H1 (cell line): ENCODE data around the gene FERMT2. TPM values are rescaled to one million over a fixed set of nuclear protein-coding genes. Genes with fewer than 3 reads are reported as not detected.

Experiments
- CTCF ChIA-PET: fragments of 300-600 bp; sonication (Branson Sonifier 250); formaldehyde crosslinking; loops from one replicate; lab custom pipeline; 2021; ENCODE audit not compliant: partially characterized antibody; lab: Charles Lee
- POLR2A ChIA-PET: fragments of 300-600 bp; sonication (Branson Sonifier 250); formaldehyde crosslinking; loops from one replicate; lab custom pipeline; 2021; ENCODE audit warnings: inconsistent platforms; ENCODE audit not compliant: partially characterized antibody; lab: Charles Lee
- DNase-seq, 2 experiments: peaks; one replicate each; pipeline versions ENCODE4 v3.0.0 to v3.0.0-alpha.2; 2010 to 2022; ENCODE audit warnings: low spot score in 2 of 2, low read depth in 1 of 2, mixed read lengths in 1 of 2
- FAIRE-seq: peaks from 2 replicates; lab custom pipeline; 2011; peaks lifted over from hg19 to GRCh38; lab: Jason Lieb, UNC
- H2AFZ ChIP-seq: 2 replicates; pipeline ENCODE4 v1.8.1; 2012; ENCODE audit warnings: low read length, inconsistent platforms
- H2AK5ac ChIP-seq: 2 replicates; pipeline ENCODE4 v1.6.1; 2013; ENCODE audit warnings: low read depth, low read length
- H2BK120ac ChIP-seq: replicated peaks from 2 replicates; pipeline ENCODE3; 2013; ENCODE audit warnings: low read depth, low read length, inconsistent platforms
- H2BK12ac ChIP-seq: 2 replicates; pipeline ENCODE4 v1.6.1; 2013; ENCODE audit warnings: low read depth, low read length
- H2BK15ac ChIP-seq: 2 replicates; pipeline ENCODE4 v1.6.1; 2013; ENCODE audit warnings: low read length
- H2BK20ac ChIP-seq: 2 replicates; pipeline ENCODE4 v1.6.1; 2013; ENCODE audit warnings: low read length
- H2BK5ac ChIP-seq: 2 replicates; pipeline ENCODE4 v1.6.1; 2013; ENCODE audit warnings: low read depth, low read length
- H3K14ac ChIP-seq: 2 replicates; pipeline ENCODE4 v1.6.1; 2013; ENCODE audit warnings: inconsistent platforms; ENCODE audit not compliant: insufficient read length
- H3K18ac ChIP-seq: 2 replicates; pipeline ENCODE4 v1.6.1; 2013; ENCODE audit warnings: low read length; ENCODE audit errors: extremely low read depth
- H3K23ac ChIP-seq: 2 replicates; pipeline ENCODE4 v1.6.1; 2013; ENCODE audit warnings: inconsistent platforms; ENCODE audit not compliant: insufficient read length
- H3K23me2 ChIP-seq: 2 replicates; pipeline ENCODE4 v1.6.1; 2013; ENCODE audit warnings: low read depth, low read length
- H3K27ac ChIP-seq: 2 replicates; pipeline ENCODE4 v1.6.1; 2011; ENCODE audit warnings: low read depth, low read length, inconsistent platforms
- H3K27me3 ChIP-seq, 4 experiments: replicated peaks in 1 of 4; 1 replicate in 1 of 4; 2 replicates in 3 of 4; pipeline versions ENCODE4 v1.6.1 to v1.8.1; 2011 to 2013; ENCODE audit warnings: low read length in 3 of 4, mild to moderate bottlenecking in 3 of 4, inconsistent platforms in 2 of 4, mixed read lengths in 2 of 4, moderate library complexity in 1 of 4; ENCODE audit not compliant: control insufficient read depth in 3 of 4, insufficient read depth in 3 of 4; ENCODE audit errors: extremely low read depth in 1 of 4
- H3K36me3 ChIP-seq, 4 experiments: 2 replicates each; pipeline versions ENCODE4 v1.6.1 to v1.8.1; 2011 to 2013; ENCODE audit warnings: mild to moderate bottlenecking in 4 of 4, low read length in 3 of 4, moderate library complexity in 2 of 4, control low read depth in 1 of 4, inconsistent platforms in 1 of 4; ENCODE audit not compliant: insufficient read depth in 4 of 4, control insufficient read depth in 2 of 4
- H3K4ac ChIP-seq: replicated peaks from 2 replicates; pipeline ENCODE3; 2013; ENCODE audit warnings: low read length, low read depth, mixed read lengths, inconsistent platforms; ENCODE audit not compliant: insufficient read length
- H3K4me1 ChIP-seq, 4 experiments: replicated peaks in 1 of 4; 1 replicate in 1 of 4; 2 replicates in 3 of 4; pipeline versions ENCODE4 v1.6.1 to v1.8.1; 2011 to 2013; ENCODE audit warnings: low read length in 3 of 4, inconsistent platforms in 2 of 4, mixed read lengths in 1 of 4; ENCODE audit not compliant: insufficient read depth in 4 of 4, control insufficient read depth in 3 of 4
- H3K4me2 ChIP-seq, 2 experiments: 2 replicates each; pipeline versions ENCODE4 v1.6.1 to v1.8.1; 2011 to 2013; ENCODE audit warnings: low read depth in 2 of 2, low read length in 2 of 2, control low read depth in 1 of 2, inconsistent platforms in 1 of 2, mild to moderate bottlenecking in 1 of 2; ENCODE audit not compliant: insufficient read depth in 1 of 2
- H3K4me3 ChIP-seq, 4 experiments: fragments of 200-600, 300-600 bp in 1 of 4; sonication (generic), shearing (Covaris generic), sonication (Bioruptor Twin) in 1 of 4; 2 replicates each; pipeline versions ENCODE4 v1.5.1 to v1.8.1; 2011 to 2016; ENCODE audit warnings: low read length in 4 of 4, low read depth in 3 of 4, control low read depth in 2 of 4, inconsistent platforms in 2 of 4, mild to moderate bottlenecking in 2 of 4, mixed read lengths in 1 of 4, moderate library complexity in 1 of 4; ENCODE audit not compliant: insufficient read depth in 2 of 4; ENCODE audit errors: extremely low read depth in 1 of 4
- H3K56ac ChIP-seq: replicated peaks from 2 replicates; pipeline ENCODE3; 2013; ENCODE audit warnings: low read depth, mild to moderate bottlenecking, mixed read lengths, low read length, inconsistent platforms; ENCODE audit not compliant: insufficient read length
- H3K79me1 ChIP-seq: 2 replicates; pipeline ENCODE4 v1.6.1; 2013; ENCODE audit warnings: low read depth, low read length, control low read depth
- H3K79me2 ChIP-seq, 2 experiments: 2 replicates each; pipeline versions ENCODE4 v1.6.1 to v1.8.1; 2012 to 2013; ENCODE audit warnings: low read length in 2 of 2, mild to moderate bottlenecking in 2 of 2, inconsistent platforms in 1 of 2; ENCODE audit not compliant: insufficient read depth in 2 of 2, control insufficient read depth in 1 of 2
- H3K9ac ChIP-seq, 4 experiments: replicated peaks in 1 of 4; 1 replicate in 1 of 4; 2 replicates in 3 of 4; pipeline versions ENCODE4 v1.6.1 to v1.8.1; 2011 to 2013; ENCODE audit warnings: low read depth in 3 of 4, low read length in 3 of 4, control low read depth in 2 of 4, mild to moderate bottlenecking in 2 of 4, moderate library complexity in 2 of 4, inconsistent platforms in 1 of 4; ENCODE audit errors: extremely low read depth in 1 of 4
- H3K9me3 ChIP-seq, 2 experiments: 2 replicates each; pipeline versions ENCODE4 v1.6.1 to v1.8.1; 2012 to 2013; ENCODE audit warnings: mild to moderate bottlenecking in 2 of 2, moderate library complexity in 2 of 2, control low read depth in 1 of 2, inconsistent platforms in 1 of 2, low read depth in 1 of 2, low read length in 1 of 2, mixed read lengths in 1 of 2; ENCODE audit not compliant: insufficient read depth in 2 of 2
- H4K20me1 ChIP-seq, 2 experiments: replicated peaks in 1 of 2; 2 replicates each; pipeline versions ENCODE3 to v1.8.1; 2011 to 2013; ENCODE audit warnings: inconsistent platforms in 2 of 2, low read length in 2 of 2, mild to moderate bottlenecking in 1 of 2; ENCODE audit not compliant: insufficient read depth in 2 of 2, control insufficient read depth in 1 of 2
- H4K5ac ChIP-seq: 2 replicates; pipeline ENCODE4 v1.6.1; 2013; ENCODE audit warnings: low read length, low read depth, mixed read lengths, inconsistent platforms; ENCODE audit not compliant: insufficient read length
- H4K8ac ChIP-seq: 2 replicates; pipeline ENCODE4 v1.8.0; 2013; ENCODE audit warnings: mild to moderate bottlenecking, moderate library complexity, low read length, inconsistent platforms; ENCODE audit not compliant: insufficient read depth; ENCODE audit errors: extremely low read depth
- H4K91ac ChIP-seq: replicated peaks from 2 replicates; pipeline ENCODE3; 2013; ENCODE audit warnings: low read length, mixed read lengths, inconsistent platforms; ENCODE audit not compliant: insufficient read length
- BCL11A ChIP-seq, 2 experiments: IDR thresholded peaks; one replicate each; pipeline ENCODE4 v1.6.1; 2011; ENCODE audit warnings: low read depth in 2 of 2, low read length in 2 of 2, mild to moderate bottlenecking in 2 of 2
- CBX5 ChIP-seq: fragments of 300-800, 300-1000 bp; sonication (generic); IDR thresholded peaks from 2 replicates; pipeline ENCODE4 v1.7.1; 2016; ENCODE audit warnings: antibody characterized with exemption, low read length, low read depth
- CHD1 ChIP-seq: IDR thresholded peaks from 2 replicates; pipeline ENCODE4 v1.6.1; 2012; ENCODE audit warnings: low read depth, low read length, improper control_type of control experiment
- CREB1 ChIP-seq: IDR thresholded peaks from 2 replicates; pipeline ENCODE4 v1.6.1; 2012; ENCODE audit warnings: inconsistent platforms
- NRF1 ChIP-seq: IDR thresholded peaks from 2 replicates; pipeline ENCODE4 v1.6.1; 2011; ENCODE audit warnings: mild to moderate bottlenecking, low read depth, low read length, improper control_type of control experiment
- POLR2A ChIP-seq, 2 experiments: IDR thresholded peaks; 1 replicate in 1 of 2; 2 replicates in 1 of 2; pipeline ENCODE4 v1.6.1; 2011; ENCODE audit warnings: low read depth in 2 of 2, low read length in 2 of 2, mild to moderate bottlenecking in 2 of 2; ENCODE audit errors: control extremely low read depth in 1 of 2
- SIN3A ChIP-seq, 2 experiments: IDR thresholded peaks in 1 of 2; conservative IDR thresholded peaks in 1 of 2; 2 replicates each; pipeline ENCODE4 v1.6.1; 2011 to 2012; ENCODE audit warnings: low read length in 2 of 2, improper control_type of control experiment in 1 of 2, low read depth in 1 of 2, mild to moderate bottlenecking in 1 of 2
- SP1 ChIP-seq: IDR thresholded peaks from 2 replicates; pipeline ENCODE4 v1.6.1; 2011; ENCODE audit warnings: low read depth, low read length
- SP2 ChIP-seq: IDR thresholded peaks from 2 replicates; pipeline ENCODE4 v1.6.1; 2012; ENCODE audit warnings: mild to moderate bottlenecking, low read length, inconsistent platforms
- TCF12 ChIP-seq: IDR thresholded peaks from 2 replicates; pipeline ENCODE4 v1.6.1; 2011; ENCODE audit warnings: low read depth, mild to moderate bottlenecking, low read length
- polyA plus RNA-seq, 7 experiments: library from polyadenylated mRNA; depleted of rRNA in 3 of 7; stranded (reverse) in 5 of 7; unstranded in 2 of 7; fragments of >200 nt in 5 of 7; fragments of 200-250 nt in 2 of 7; gene quantifications; 1 replicate in 5 of 7; 2 replicates in 1 of 7; 4 replicates in 1 of 7; pipeline versions ENCODE4 v1.2.1 to v1.2.3, GENCODE V29; 2011 to 2013; ENCODE audit warnings: missing spikeins in 2 of 7, mixed read lengths in 2 of 7
- total RNA-seq: library from RNA; stranded (reverse); fragmentation: NEBNext Ultra II Directional; extraction: Animal tissue kit (Norgen Biotek cat#: 25700); gene quantifications from 2 replicates; pipeline ENCODE4 v1.2.1, GENCODE V29; 2021

The FERMT2 gene
- total and polyA plus RNA-seq, 2 of the 8 experiments (the other 6 are each of a cell fraction or from before 2014, with no cell fraction given): 53.3 to 142 TPM

GRCh38 chr14:52974406-52974805 is 23.6 kb upstream of the FERMT2 start:
- H3K79me1 ChIP-seq: no peaks in the 10 kb centered on the region
- no peak overlapping the region for H3K14ac ChIP-seq
- H4K91ac ChIP-seq: no peak overlapping the region
- DNase-seq (no peak), FAIRE-seq (no peak)
- H4K8ac ChIP-seq: no peak overlapping the region
- H4K20me1 ChIP-seq: no peaks in the 10 kb centered on the region
- H3K9ac ChIP-seq: no peak overlapping the region
- H3K4me2 ChIP-seq: no peak overlapping the region
- no peak overlapping the region for H3K27ac ChIP-seq
- no peaks in the 10 kb centered on the region for H3K79me2 ChIP-seq
- H2AK5ac ChIP-seq: no peak overlapping the region
- ChIA-PET CTCF (interaction anchor here (0.9 to 1.0 kb wide), 2 partner anchors 11 to 136 kb away, joined by 3 read pairs; no protein-coding TSS in a partner anchor), POLR2A (no interaction called here)
- no peaks in the 10 kb centered on the region for H3K9me3 ChIP-seq
- H2BK20ac ChIP-seq: no peak overlapping the region
- H2BK12ac ChIP-seq: no peak overlapping the region
- no peaks in the 10 kb centered on the region for H3K23me2 ChIP-seq
- no peak overlapping the region for H2BK5ac ChIP-seq
- H3K23ac ChIP-seq: no peak overlapping the region
- H3K56ac ChIP-seq: no peak overlapping the region
- H3K4ac ChIP-seq: no peak overlapping the region
- no peak for TF ChIP-seq SP2
- no peak for TF ChIP-seq SP1
- no peak for TF ChIP-seq CHD1
- TF ChIP-seq TCF12: no peak
- TF ChIP-seq CBX5: no peak
- TF ChIP-seq CREB1: no peak
- no peak for TF ChIP-seq BCL11A (IDR thresholded peaks at IDR 0.05; ENCODE audit: low read depth in 2 of 2, low read length in 2 of 2)
- no peak for TF ChIP-seq SIN3A (conservative IDR thresholded peaks at IDR 0.05 in 1 of 2, IDR thresholded peaks at IDR 0.05 in 1 of 2; ENCODE audit: low read depth in 1 of 2, low read length in 2 of 2)
- TF ChIP-seq POLR2A (IDR thresholded peaks at IDR 0.05; ENCODE audit: control extremely low read depth in 1 of 2, low read depth in 2 of 2, low read length in 2 of 2): no peak
- TF ChIP-seq NRF1: no peak
- H3K18ac ChIP-seq: no peak overlapping the region
- no peaks in the 10 kb centered on the region for H3K4me1 ChIP-seq
- no peak overlapping the region for H2BK15ac ChIP-seq
- no peaks in the 10 kb centered on the region for H3K36me3 ChIP-seq
- H2AFZ ChIP-seq: no peak overlapping the region
- no peak overlapping the region for H4K5ac ChIP-seq
- H2BK120ac ChIP-seq: no peak overlapping the region
- H3K27me3 ChIP-seq: no peaks in the 10 kb centered on the region
- H3K4me3 ChIP-seq: no peak overlapping the region
